Measurements from ENCODE around the gene APOO.
A peak's percentile ranks its signal among the peaks of the same experiment; 100 is the strongest.
"Not testable (repeated sequence)": the region's sequence is repeated elsewhere in the genome, so short reads cannot be mapped to it uniquely, and the experiment has no call there.

APOO gene

GRCh38 chrX:23901805-23902204 lies 5.9 kb downstream of the APOO start:
- DNase-seq = peak; percentile 83

GRCh38 chrX:23901060-23901459 lies 6.7 kb downstream of the APOO start:
- peak; percentile 25 for DNase-seq

- no peak for DNase-seq
Measured at GRCh38 chrX:23900220-23900797, 7.4 kb downstream of the APOO start.

- no peak for DNase-seq
Measured at GRCh38 chrX:23898412-23898959, 9.3 kb downstream of the APOO start.

GRCh38 chrX:23896981-23897380 lies 10.8 kb downstream of the APOO start:
- DNase-seq = no peak

- DNase-seq = not testable (repeated sequence)
Measured at GRCh38 chrX:23896539-23896938, 11.2 kb downstream of the APOO start.

GRCh38 chrX:23894993-23895392 lies 12.7 kb downstream of the APOO start:
- DNase-seq = not testable (repeated sequence)

- no peak for DNase-seq
Measured at GRCh38 chrX:23890933-23891332, 16.8 kb downstream of the APOO start.

- no peak for DNase-seq
Measured at GRCh38 chrX:23888887-23889501, 18.7 kb downstream of the APOO start.

GRCh38 chrX:23887918-23888317 lies 19.8 kb downstream of the APOO start:
- no peak for DNase-seq

GRCh38 chrX:23887451-23887850 lies 20.3 kb downstream of the APOO start:
- no peak for DNase-seq

GRCh38 chrX:23885803-23886202 lies 21.9 kb downstream of the APOO start:
- DNase-seq = peak; percentile 90

GRCh38 chrX:23884427-23885024 lies 23.2 kb downstream of the APOO start:
- DNase-seq = peak; percentile 7

GRCh38 chrX:23883737-23884354 lies 23.9 kb downstream of the APOO start:
- DNase-seq = peak; percentile 55

GRCh38 chrX:23879380-23880090 lies 28.2 kb downstream of the APOO start:
- peak; percentile 2 for DNase-seq

GRCh38 chrX:23871905-23872546 lies 35.7 kb downstream of the APOO start:
- no peak for DNase-seq

- no peak for DNase-seq
Measured at GRCh38 chrX:23870041-23870440, 37.7 kb downstream of the APOO start.

GRCh38 chrX:23864742-23865326 lies 42.9 kb downstream of the APOO start:
- peak; percentile 58 for DNase-seq

GRCh38 chrX:23861952-23862351 lies 45.8 kb downstream of the APOO start:
- not testable (repeated sequence) for DNase-seq

- no peak for DNase-seq
Measured at GRCh38 chrX:23861215-23861896, 46.4 kb downstream of the APOO start.

- DNase-seq = not testable (repeated sequence)
Measured at GRCh38 chrX:23859238-23859637, 48.5 kb downstream of the APOO start.

GRCh38 chrX:23857935-23858334 lies 49.8 kb downstream of the APOO start:
- DNase-seq = no peak

All from NCI-H69 (cell line).